Measurements from ENCODE around the gene ADAMTS8.

The ADAMTS8 gene

GRCh38 chr11:130469181-130469580 lies 40.8 kb upstream of the ADAMTS8 start:
- TF ChIP-seq ZNF274 (IDR thresholded peaks at IDR 0.05; ENCODE audit: low read depth, low read length): no peak
- H3K4me3 ChIP-seq (ENCODE audit: low read length): no peak overlapping the region

GRCh38 chr11:130467116-130467900 lies 38.9 kb upstream of the ADAMTS8 start:
- TF ChIP-seq ZNF274 (IDR thresholded peaks at IDR 0.05; ENCODE audit: low read depth, low read length): no peak
- H3K4me3 ChIP-seq (ENCODE audit: low read length): no peak overlapping the region

GRCh38 chr11:130465263-130465662 lies 36.9 kb upstream of the ADAMTS8 start:
- TF ChIP-seq ZNF274 (IDR thresholded peaks at IDR 0.05; ENCODE audit: low read depth, low read length): no peak
- H3K4me3 ChIP-seq (ENCODE audit: low read length): no peak overlapping the region

- TF ChIP-seq ZNF274 (IDR thresholded peaks at IDR 0.05; ENCODE audit: low read depth, low read length): no peak
- no peak overlapping the region for H3K4me3 ChIP-seq (ENCODE audit: low read length)
Measured at GRCh38 chr11:130464291-130464812, 35.9 kb upstream of the ADAMTS8 start.

- H3K4me3 ChIP-seq (ENCODE audit: low read length): no peak overlapping the region
- no peak for TF ChIP-seq ZNF274 (IDR thresholded peaks at IDR 0.05; ENCODE audit: low read depth, low read length)
Measured at GRCh38 chr11:130462931-130463330, 34.5 kb upstream of the ADAMTS8 start.

GRCh38 chr11:130462101-130462885 lies 33.9 kb upstream of the ADAMTS8 start:
- H3K4me3 ChIP-seq (ENCODE audit: low read length): no peak overlapping the region
- TF ChIP-seq ZNF274 (IDR thresholded peaks at IDR 0.05; ENCODE audit: low read depth, low read length): no peak

- no peak overlapping the region for H3K4me3 ChIP-seq (ENCODE audit: low read length)
- no peak for TF ChIP-seq ZNF274 (IDR thresholded peaks at IDR 0.05; ENCODE audit: low read depth, low read length)
Measured at GRCh38 chr11:130459521-130459920, 31.1 kb upstream of the ADAMTS8 start.

GRCh38 chr11:130458410-130458729 lies 30.0 kb upstream of the ADAMTS8 start:
- H3K4me3 ChIP-seq (ENCODE audit: low read length): no peak overlapping the region
- no peak for TF ChIP-seq ZNF274 (IDR thresholded peaks at IDR 0.05; ENCODE audit: low read depth, low read length)

- H3K4me3 ChIP-seq (ENCODE audit: low read length): no peak overlapping the region
- no peak for TF ChIP-seq ZNF274 (IDR thresholded peaks at IDR 0.05; ENCODE audit: low read depth, low read length)
Measured at GRCh38 chr11:130457623-130458409, 29.4 kb upstream of the ADAMTS8 start.

GRCh38 chr11:130456286-130456685 lies 27.9 kb upstream of the ADAMTS8 start:
- no peak for TF ChIP-seq ZNF274 (IDR thresholded peaks at IDR 0.05; ENCODE audit: low read depth, low read length)
- no peak overlapping the region for H3K4me3 ChIP-seq (ENCODE audit: low read length)

- no peak for TF ChIP-seq ZNF274 (IDR thresholded peaks at IDR 0.05; ENCODE audit: low read depth, low read length)
- H3K4me3 ChIP-seq (ENCODE audit: low read length): no peak overlapping the region
Measured at GRCh38 chr11:130455483-130456127, 27.2 kb upstream of the ADAMTS8 start.

GRCh38 chr11:130454491-130455252 lies 26.3 kb upstream of the ADAMTS8 start:
- H3K4me3 ChIP-seq (ENCODE audit: low read length): no peak overlapping the region
- TF ChIP-seq ZNF274 (IDR thresholded peaks at IDR 0.05; ENCODE audit: low read depth, low read length): no peak

- TF ChIP-seq ZNF274 (IDR thresholded peaks at IDR 0.05; ENCODE audit: low read depth, low read length): no peak
- no peak overlapping the region for H3K4me3 ChIP-seq (ENCODE audit: low read length)
Measured at GRCh38 chr11:130452940-130453339, 24.5 kb upstream of the ADAMTS8 start.

Measured in GM08714 (cell line).